Body of pancreas (tissue), 4 donors: ENCODE data around the gene HEBP2. TPM values are rescaled to one million over a fixed set of nuclear protein-coding genes. Genes with fewer than 3 reads are reported as not detected.

Source experiments
- ATAC-seq: fragments of 150-250 bp; one replicate; pipeline ENCODE4 v1.9.1; 2016
- DNase-seq, 4 donors: peaks; one replicate each; pipeline ENCODE4 v3.0.0-alpha.2; 2019
- H3K27ac ChIP-seq, 4 donors: fragments of 200-600 bp; sonication (generic); 1 replicate in 3 of 4; 2 replicates in 1 of 4; pipeline versions ENCODE4 v1.5.1 to v1.6.1; 2016 to 2019; ENCODE audit warnings: mild to moderate bottlenecking in 1 of 4, mixed read lengths in 1 of 4, moderate library complexity in 1 of 4
- H3K27me3 ChIP-seq, 2 donors: fragments of 200-600 bp; sonication (generic); one replicate each; pipeline ENCODE4 v1.6.0; 2016; ENCODE audit warnings: mild to moderate bottlenecking in 1 of 2
- H3K36me3 ChIP-seq, 2 donors: fragments of 200-600 bp; sonication (generic); replicated peaks in 1 of 2; 2 replicates each; pipeline ENCODE4 v1.5.1; 2016; ENCODE audit warnings: low read depth in 2 of 2; ENCODE audit not compliant: insufficient read depth in 1 of 2
- H3K4me1 ChIP-seq: fragments of 200-600 bp; sonication (generic); one replicate; pipeline ENCODE4 v1.6.0; 2016
- H3K4me3 ChIP-seq, 2 donors: fragments of 200-600 bp; sonication (generic); 1 replicate in 1 of 2; 2 replicates in 1 of 2; pipeline ENCODE4 v1.5.1; 2016 to 2019
- H3K9me3 ChIP-seq, 3 donors: fragments of 200-600 bp; sonication (generic); 1 replicate in 2 of 3; 2 replicates in 1 of 3; pipeline ENCODE4 v1.5.1; 2016
- POLR2A ChIP-seq, 3 donors: fragments of 450-650 bp; IDR thresholded peaks; one replicate each; pipeline ENCODE4 v1.6.1; 2016; ENCODE audit warnings: antibody characterized with exemption in 3 of 3, mild to moderate bottlenecking in 2 of 3
- WGBS, 2 donors: methylation state at CpG; one replicate each; pipeline ENCODE4 v1.1.5; 2017; 5-methylcytosine and 5-hydroxymethylcytosine counted together
- intact Hi-C: fragments of 100-400 bp; cut with DNase I; formaldehyde crosslinking; loops from one replicate; pipeline ENCODE4 v1.15.1; 2023
- total RNA-seq, 2 donors: library from RNA; depleted of rRNA; stranded (reverse); fragments of >200 nt; gene quantifications; one replicate each; pipeline ENCODE4 v1.1.0, GENCODE V29; 2016
- TF ChIP-seq, protein P1 (sequence below), 7 experiments: fragments of 450-650 bp in 4 of 7; fragments of 200-600 bp in 3 of 7; sonication (generic) in 3 of 7; IDR thresholded peaks; one replicate each; pipeline ENCODE4 v1.5.1; 2016 to 2019; ENCODE audit warnings: antibody characterized with exemption in 7 of 7

The HEBP2 gene
- total RNA-seq, 2 donors from 2014 or later, result 33.2 to 181 TPM

GRCh38 chr6:138431256-138432062 lies 27.4 kb downstream of the HEBP2 start:
- no peak overlapping the region for H3K4me3 ChIP-seq
- ATAC-seq, result no peak
- H3K4me1 ChIP-seq, result no peaks in the 10 kb centered on the region
- TF ChIP-seq, protein P1, sequence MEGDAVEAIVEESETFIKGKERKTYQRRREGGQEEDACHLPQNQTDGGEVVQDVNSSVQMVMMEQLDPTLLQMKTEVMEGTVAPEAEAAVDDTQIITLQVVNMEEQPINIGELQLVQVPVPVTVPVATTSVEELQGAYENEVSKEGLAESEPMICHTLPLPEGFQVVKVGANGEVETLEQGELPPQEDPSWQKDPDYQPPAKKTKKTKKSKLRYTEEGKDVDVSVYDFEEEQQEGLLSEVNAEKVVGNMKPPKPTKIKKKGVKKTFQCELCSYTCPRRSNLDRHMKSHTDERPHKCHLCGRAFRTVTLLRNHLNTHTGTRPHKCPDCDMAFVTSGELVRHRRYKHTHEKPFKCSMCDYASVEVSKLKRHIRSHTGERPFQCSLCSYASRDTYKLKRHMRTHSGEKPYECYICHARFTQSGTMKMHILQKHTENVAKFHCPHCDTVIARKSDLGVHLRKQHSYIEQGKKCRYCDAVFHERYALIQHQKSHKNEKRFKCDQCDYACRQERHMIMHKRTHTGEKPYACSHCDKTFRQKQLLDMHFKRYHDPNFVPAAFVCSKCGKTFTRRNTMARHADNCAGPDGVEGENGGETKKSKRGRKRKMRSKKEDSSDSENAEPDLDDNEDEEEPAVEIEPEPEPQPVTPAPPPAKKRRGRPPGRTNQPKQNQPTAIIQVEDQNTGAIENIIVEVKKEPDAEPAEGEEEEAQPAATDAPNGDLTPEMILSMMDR (IDR thresholded peaks at IDR 0.05), result no peak
- no peak for TF ChIP-seq POLR2A (IDR thresholded peaks at IDR 0.05)
- no peak for DNase-seq
- H3K9me3 ChIP-seq, result no peaks in the 10 kb centered on the region
- H3K27me3 ChIP-seq, result no peaks in the 10 kb centered on the region
- 79 to 89% methylated on average over 9 to 18 of the region's 19 CpGs for WGBS, 2 donors
- intact Hi-C loops, result loop anchor here (5.0 kb wide), 2 partner anchors 81 to 331 kb away; no protein-coding TSS in a partner anchor
- H3K36me3 ChIP-seq, result peaks cover 0 to 4% of the 10 kb centered on the region in 2 donors
- H3K27ac ChIP-seq, result no peak overlapping the region

DNA sequence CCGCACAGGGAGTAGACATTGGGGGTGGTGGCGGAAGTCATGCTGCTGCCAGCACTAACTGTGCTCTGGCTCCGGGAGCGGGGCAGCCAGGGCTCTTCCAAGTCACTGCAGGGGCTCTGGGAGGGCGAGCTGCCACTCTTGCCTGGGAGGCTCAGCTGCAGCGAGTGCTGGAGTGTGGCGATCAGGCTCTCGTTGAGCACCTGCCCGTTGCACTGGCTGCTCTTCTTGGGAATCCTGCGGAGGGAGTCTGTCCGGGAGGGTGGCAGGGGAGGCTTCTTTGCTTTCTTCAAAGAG lies 28.0 kb downstream of the HEBP2 start:
- H3K36me3 ChIP-seq, result peaks cover 0 to 4% of the 10 kb centered on the region in 2 donors
- intact Hi-C loops, result loop anchor here (5.0 kb wide), 2 partner anchors 80 to 330 kb away; no protein-coding TSS in a partner anchor
- H3K9me3 ChIP-seq, result no peaks in the 10 kb centered on the region
- no peak overlapping the region for H3K4me3 ChIP-seq
- H3K4me1 ChIP-seq, result no peaks in the 10 kb centered on the region
- 92 to 100% methylated on average over 5 to 11 of the region's 11 CpGs for WGBS, 2 donors
- no peak for ATAC-seq
- no peak overlapping the region for H3K27ac ChIP-seq
- no peak for TF ChIP-seq POLR2A (IDR thresholded peaks at IDR 0.05)
- TF ChIP-seq, protein P1 (IDR thresholded peaks at IDR 0.05), result no peak
- H3K27me3 ChIP-seq, result no peaks in the 10 kb centered on the region
- DNase-seq, result no peak

- H3K9me3 ChIP-seq, result no peaks in the 10 kb centered on the region
- peaks cover 0 to 4% of the 10 kb centered on the region in 2 donors for H3K36me3 ChIP-seq
- 56 to 60% methylated on average over 3 of the region's 3 CpGs for WGBS, 2 donors
- H3K4me3 ChIP-seq, result no peak overlapping the region
- intact Hi-C loops, result loop anchor here (5.0 kb wide), 2 partner anchors 78 to 328 kb away; no protein-coding TSS in a partner anchor
- DNase-seq (no peak), ATAC-seq (no peak)
- no peaks in the 10 kb centered on the region for H3K4me1 ChIP-seq
- no peaks in the 10 kb centered on the region for H3K27me3 ChIP-seq
- H3K27ac ChIP-seq, result no peak overlapping the region
- no peak for TF ChIP-seq POLR2A (IDR thresholded peaks at IDR 0.05)
- TF ChIP-seq, protein P1 (IDR thresholded peaks at IDR 0.05), result no peak
Measured at GRCh38 chr6:138434096-138434495, 30.1 kb downstream of the HEBP2 start.

DNA sequence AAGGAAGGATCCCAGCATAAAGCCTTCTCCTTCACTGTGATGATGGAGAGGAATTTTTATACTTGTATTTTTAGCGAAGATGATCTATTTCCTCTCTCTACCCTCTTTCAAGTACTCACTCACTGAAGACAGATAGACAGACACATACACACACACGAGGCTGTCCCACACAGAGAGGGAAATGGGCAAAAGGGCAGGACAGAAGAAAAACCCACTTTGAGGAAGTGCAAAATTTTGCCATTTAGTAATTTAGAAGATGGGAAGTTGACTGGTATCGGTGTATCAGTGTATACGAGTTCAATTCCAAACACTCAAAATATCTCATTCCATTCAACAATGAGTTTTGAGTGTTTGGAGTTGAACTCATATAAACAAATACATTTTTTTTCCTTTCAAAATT lies 30.9 kb downstream of the HEBP2 start:
- H3K36me3 ChIP-seq, result peaks cover 0 to 4% of the 10 kb centered on the region in 2 donors
- intact Hi-C loops, result loop anchor here (5.0 kb wide), 2 partner anchors 77 to 327 kb away; no protein-coding TSS in a partner anchor
- 63 to 82% methylated on average over 4 of the region's 4 CpGs for WGBS, 2 donors
- no peak for DNase-seq
- no peaks in the 10 kb centered on the region for H3K4me1 ChIP-seq
- no peak for ATAC-seq
- no peaks in the 10 kb centered on the region for H3K27me3 ChIP-seq
- TF ChIP-seq, protein P1 (IDR thresholded peaks at IDR 0.05), result no peak
- TF ChIP-seq POLR2A (IDR thresholded peaks at IDR 0.05), result no peak
- no peaks in the 10 kb centered on the region for H3K9me3 ChIP-seq
- no peak overlapping the region for H3K27ac ChIP-seq
- H3K4me3 ChIP-seq, result no peak overlapping the region

DNA sequence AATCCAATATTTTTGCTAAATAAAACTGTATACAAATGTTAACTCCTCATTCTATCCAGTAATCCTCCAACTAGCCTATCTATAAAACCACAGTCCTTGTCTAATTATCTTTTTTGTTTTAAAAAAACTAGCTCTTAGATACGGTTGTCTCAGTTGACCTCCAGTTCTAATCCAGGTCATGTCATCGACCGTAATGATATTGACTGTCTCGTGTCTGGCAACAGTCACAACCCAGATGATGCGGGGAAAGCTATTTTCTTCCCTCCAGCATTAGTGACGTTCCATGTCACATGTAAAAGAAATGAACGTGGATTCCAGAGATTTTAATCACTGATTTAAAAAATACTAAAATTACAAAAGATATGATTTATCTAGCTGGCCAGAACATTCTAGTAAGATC lies 35.5 kb downstream of the HEBP2 start:
- no peak for ATAC-seq
- H3K27ac ChIP-seq, result no peak overlapping the region
- no peak overlapping the region for H3K4me3 ChIP-seq
- H3K27me3 ChIP-seq, result no peaks in the 10 kb centered on the region
- TF ChIP-seq POLR2A (IDR thresholded peaks at IDR 0.05), result no peak
- TF ChIP-seq, protein P1 (IDR thresholded peaks at IDR 0.05), result no peak
- intact Hi-C loops, result no loop called here
- H3K4me1 ChIP-seq, result no peaks in the 10 kb centered on the region
- H3K36me3 ChIP-seq, result no peaks in the 10 kb centered on the region
- no peaks in the 10 kb centered on the region for H3K9me3 ChIP-seq
- no peak for DNase-seq
- 62 to 67% methylated on average over 7 of the region's 7 CpGs for WGBS, 2 donors
